ENCODE measurements around the gene ZNF665. TPM values are rescaled to one million over a fixed set of nuclear protein-coding genes. Genes with fewer than 3 reads are reported as not detected.
"Not testable (repeated sequence)": the region's sequence is repeated elsewhere in the genome, so short reads cannot be mapped to it uniquely, and the experiment has no call there.

The ZNF665 gene
- total RNA-seq, 5 donors from 2014 or later (not counting 1 experiment from before 2014, with no cell fraction given) = 2.5 to 5.3 (median 3.3) TPM

- 3% methylated on average over 23 of the region's 42 CpGs for WGBS (ENCODE audit: insufficient coverage)
- CTCF ChIA-PET = no interaction called here
- Histone ChIP-seq H3K9me3 (peaks cover 2% of the 10 kb centered on the region), H3K27me3 (replicated peaks in 1 of 2; ENCODE audit: control insufficient read depth in 2 of 2, extremely low read depth in 1 of 2, insufficient read depth in 2 of 2, low read length in 1 of 2) (peaks cover 0 to 3% of the 10 kb centered on the region in 2 experiments), H3K36me3 (ENCODE audit: control insufficient read depth in 2 of 2, extremely low read depth in 1 of 2, insufficient read depth in 1 of 2, low read length in 1 of 2) (peaks cover 0 to 7% of the 10 kb centered on the region in 2 donors), H3K4me1 (ENCODE audit: control insufficient read depth in 1 of 2, extremely low read depth in 1 of 2, insufficient read depth in 2 of 2, low read length in 2 of 2) (peaks cover 4 to 26% of the 10 kb centered on the region in 2 experiments), H3K27ac (ENCODE audit: low read length) (peak overlapping the region; percentile 92), H3K4me3 (ENCODE audit: control insufficient read depth in 1 of 2, extremely low read depth in 1 of 2, low read length in 1 of 2) (peak overlapping the region; percentile 95 to 99)
- Mint-ChIP-seq H3K27ac (peak overlapping the region; percentile 98 to 99), H3K4me1 (peaks cover 35 to 52% (median 39%) of the 10 kb centered on the region in 3 donors), H3K27me3 (peaks cover 0 to 3% of the 10 kb centered on the region in 2 donors), H3K36me3 (peaks cover 39% of the 10 kb centered on the region), H3K4me3 (peak overlapping the region; percentile 95 to 98 (median 95)), H3K9me3 (peaks cover 5 to 35% (median 32%) of the 10 kb centered on the region in 3 donors)
- ATAC-seq (replicated peaks in 1 of 4) (peak; percentile 79 to 94 (median 86)), DNase-seq (peak; percentile 79 to 100 (median 96))
- POLR2A ChIA-PET = interaction anchor here in 1 of 2 donors (0.6 kb wide), 1 partner anchor 353 kb away, joined by 3 read pairs; no protein-coding TSS in a partner anchor
Observed at GRCh38 chr19:53196777-53197396, 3.7 kb upstream of the ZNF665 start.

- Mint-ChIP-seq H3K27me3 (peaks cover 0 to 3% of the 10 kb centered on the region in 2 donors), H3K4me1 (peaks cover 37 to 52% (median 39%) of the 10 kb centered on the region in 3 donors), H3K9me3 (peaks cover 0 to 31% (median 28%) of the 10 kb centered on the region in 3 donors), H3K4me3 (peak overlapping the region; percentile 32 to 95 (median 95)), H3K27ac (peak overlapping the region; percentile 3 to 53), H3K36me3 (peaks cover 37% of the 10 kb centered on the region)
- peaks cover 4 to 26% of the 10 kb centered on the region in 2 experiments for H3K4me1 ChIP-seq (ENCODE audit: control insufficient read depth in 1 of 2, extremely low read depth in 1 of 2, insufficient read depth in 2 of 2, low read length in 2 of 2)
- peak; percentile 49 to 86 (median 66) for DNase-seq
- ChIA-PET CTCF (interaction anchor here in 1 of 2 donors (0.6 to 1.2 kb wide), 3 partner anchors 83 to 325 kb away, joined by 3 to 4 read pairs (median 3); no protein-coding TSS in a partner anchor), POLR2A (no interaction called here)
- H3K4me3 ChIP-seq (ENCODE audit: control insufficient read depth in 1 of 2, extremely low read depth in 1 of 2, low read length in 1 of 2) = no peak overlapping the region
- peaks cover 0 to 3% of the 10 kb centered on the region in 2 experiments for H3K27me3 ChIP-seq (replicated peaks in 1 of 2; ENCODE audit: control insufficient read depth in 2 of 2, extremely low read depth in 1 of 2, insufficient read depth in 2 of 2, low read length in 1 of 2)
- ATAC-seq (replicated peaks in 1 of 4) = peak; percentile 44 to 52 (median 49)
- H3K9me3 ChIP-seq = peaks cover 2% of the 10 kb centered on the region
- WGBS (ENCODE audit: insufficient coverage) = 0% methylated on average over 2 of the region's 3 CpGs
- H3K36me3 ChIP-seq (ENCODE audit: control insufficient read depth in 2 of 2, extremely low read depth in 1 of 2, insufficient read depth in 1 of 2, low read length in 1 of 2) = peaks cover 0 to 7% of the 10 kb centered on the region in 2 donors
- H3K27ac ChIP-seq (ENCODE audit: low read length) = no peak overlapping the region
Observed at GRCh38 chr19:53195265-53195903, 2.2 kb upstream of the ZNF665 start.

GRCh38 chr19:53193535-53194222 lies 521 bp upstream of the ZNF665 start:
- H3K9me3 Mint-ChIP-seq = peaks cover 0 to 34% (median 18%) of the 10 kb centered on the region in 3 donors
- H3K27me3 Mint-ChIP-seq = peaks cover 0 to 3% of the 10 kb centered on the region in 2 donors
- H3K27me3 ChIP-seq (replicated peaks in 1 of 2; ENCODE audit: control insufficient read depth in 2 of 2, extremely low read depth in 1 of 2, insufficient read depth in 2 of 2, low read length in 1 of 2) = peaks cover 0 to 3% of the 10 kb centered on the region in 2 experiments
- no peaks in the 10 kb centered on the region for H3K9me3 ChIP-seq
- ChIA-PET POLR2A (interaction anchor here in 1 of 2 donors (0.7 kb wide), 1 partner anchor 508 kb away, joined by 4 read pairs; no protein-coding TSS in a partner anchor), CTCF (no interaction called here)
- peaks cover 37 to 49% (median 37%) of the 10 kb centered on the region in 3 donors for H3K4me1 Mint-ChIP-seq
- DNase-seq = no peak
- H3K4me3 ChIP-seq (ENCODE audit: control insufficient read depth in 1 of 2, extremely low read depth in 1 of 2, low read length in 1 of 2) = peak overlapping the region; percentile 76 to 96
- H3K27ac ChIP-seq (ENCODE audit: low read length) = no peak overlapping the region
- no peak for ATAC-seq (replicated peaks in 1 of 4)
- 72% methylated on average over 7 of the region's 12 CpGs for WGBS (ENCODE audit: insufficient coverage)
- no peak overlapping the region for H3K27ac Mint-ChIP-seq
- peaks cover 29% of the 10 kb centered on the region for H3K36me3 Mint-ChIP-seq
- H3K36me3 ChIP-seq (ENCODE audit: control insufficient read depth in 2 of 2, extremely low read depth in 1 of 2, insufficient read depth in 1 of 2, low read length in 1 of 2) = no peaks in the 10 kb centered on the region
- H3K4me3 Mint-ChIP-seq = peak overlapping the region; percentile 86 to 92 (median 86)
- H3K4me1 ChIP-seq (ENCODE audit: control insufficient read depth in 1 of 2, extremely low read depth in 1 of 2, insufficient read depth in 2 of 2, low read length in 2 of 2) = peaks cover 4 to 26% of the 10 kb centered on the region in 2 experiments

- Histone ChIP-seq H3K27me3 (replicated peaks in 1 of 2; ENCODE audit: control insufficient read depth in 2 of 2, extremely low read depth in 1 of 2, insufficient read depth in 2 of 2, low read length in 1 of 2) (peaks cover 0 to 3% of the 10 kb centered on the region in 2 experiments), H3K36me3 (ENCODE audit: control insufficient read depth in 2 of 2, extremely low read depth in 1 of 2, insufficient read depth in 1 of 2, low read length in 1 of 2) (no peaks in the 10 kb centered on the region), H3K9me3 (no peaks in the 10 kb centered on the region), H3K4me1 (ENCODE audit: control insufficient read depth in 1 of 2, extremely low read depth in 1 of 2, insufficient read depth in 2 of 2, low read length in 2 of 2) (peaks cover 0 to 17% of the 10 kb centered on the region in 2 experiments), H3K27ac (ENCODE audit: low read length) (no peak overlapping the region), H3K4me3 (ENCODE audit: control insufficient read depth in 1 of 2, extremely low read depth in 1 of 2, low read length in 1 of 2) (no peak overlapping the region)
- no peak overlapping the region for H3K4me3 Mint-ChIP-seq
- no peak for DNase-seq
- H3K4me1 Mint-ChIP-seq = peaks cover 20 to 26% (median 25%) of the 10 kb centered on the region in 3 donors
- peaks cover 0 to 27% (median 19%) of the 10 kb centered on the region in 3 donors for H3K9me3 Mint-ChIP-seq
- H3K27ac Mint-ChIP-seq = no peak overlapping the region
- H3K36me3 Mint-ChIP-seq = peaks cover 28% of the 10 kb centered on the region
- H3K27me3 Mint-ChIP-seq = peaks cover 0 to 3% of the 10 kb centered on the region in 2 donors
- ATAC-seq (replicated peaks in 1 of 4) = no peak
- POLR2A ChIA-PET = no interaction called here
- CTCF ChIA-PET = no interaction called here
- WGBS (ENCODE audit: insufficient coverage) = 86% methylated on average over 1 of the region's 3 CpGs
Observed at GRCh38 chr19:53190253-53190652, 2.9 kb downstream of the ZNF665 start.

GRCh38 chr19:53189691-53190198 lies 3.4 kb downstream of the ZNF665 start:
- peaks cover 30% of the 10 kb centered on the region for H3K36me3 Mint-ChIP-seq
- H3K4me3 Mint-ChIP-seq; H3K27me3 ChIP-seq (replicated peaks in 1 of 2; ENCODE audit: control insufficient read depth in 2 of 2, extremely low read depth in 1 of 2, insufficient read depth in 2 of 2, low read length in 1 of 2); H3K4me3 ChIP-seq (ENCODE audit: control insufficient read depth in 1 of 2, extremely low read depth in 1 of 2, low read length in 1 of 2); ATAC-seq (replicated peaks in 1 of 4); H3K36me3 ChIP-seq (ENCODE audit: control insufficient read depth in 2 of 2, extremely low read depth in 1 of 2, insufficient read depth in 1 of 2, low read length in 1 of 2); POLR2A ChIA-PET; H3K27ac Mint-ChIP-seq; H3K27ac ChIP-seq (ENCODE audit: low read length); DNase-seq; CTCF ChIA-PET; H3K9me3 ChIP-seq; H3K27me3 Mint-ChIP-seq: not testable (repeated sequence)
- WGBS (ENCODE audit: insufficient coverage) = 100% methylated on average over 1 of the region's 16 CpGs
- peaks cover 0 to 26% (median 17%) of the 10 kb centered on the region in 3 donors for H3K9me3 Mint-ChIP-seq
- H3K4me1 ChIP-seq (ENCODE audit: control insufficient read depth in 1 of 2, extremely low read depth in 1 of 2, insufficient read depth in 2 of 2, low read length in 2 of 2) = peaks cover 0 to 17% of the 10 kb centered on the region in 2 experiments
- H3K4me1 Mint-ChIP-seq = peaks cover 19 to 23% (median 22%) of the 10 kb centered on the region in 3 donors
